Measurements from ENCODE around the gene GGN.

DNA sequence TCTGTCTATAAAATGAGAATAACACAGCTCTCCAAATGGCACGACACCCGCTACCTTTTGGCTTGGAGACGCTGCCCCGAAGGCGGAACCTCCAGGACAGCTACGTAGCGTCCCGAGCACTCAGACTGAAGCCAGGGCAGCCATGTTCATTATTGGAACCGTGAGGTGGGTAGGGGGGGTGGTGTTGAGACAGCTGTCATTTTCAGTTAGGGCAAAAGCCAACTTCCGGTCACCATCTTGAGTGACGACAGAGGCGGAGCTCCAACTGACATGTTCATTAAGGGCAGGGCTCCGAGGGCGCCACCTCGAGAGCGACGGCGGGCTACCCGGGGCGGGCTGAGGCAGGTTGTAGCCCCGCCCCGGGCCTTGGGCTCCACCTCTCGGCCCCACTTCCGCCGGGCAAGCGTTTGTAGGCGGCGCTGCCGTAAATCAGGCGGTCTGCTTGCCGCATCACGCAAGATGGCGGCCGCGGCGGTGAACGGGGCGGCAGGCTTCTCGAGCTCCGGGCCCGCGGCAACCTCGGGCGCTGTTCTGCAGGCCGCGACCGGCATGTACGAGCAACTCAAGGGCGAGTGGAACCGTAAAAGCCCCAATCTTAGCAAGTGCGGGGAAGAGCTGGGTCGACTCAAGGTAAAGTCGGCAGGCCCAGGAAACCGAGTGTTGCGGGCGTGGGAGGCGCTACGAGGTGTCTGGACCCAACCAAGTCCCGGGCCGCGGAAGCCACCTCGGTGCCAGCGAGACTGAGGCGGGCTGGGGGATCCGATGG is 13.3 kb downstream of the GGN start, which contains the start of gene PSMD8:
- peak; percentile 97 to 98 for TF ChIP-seq POLR2AphosphoS5 (IDR thresholded peaks at IDR 0.05; ENCODE audit: insufficient read depth in 1 of 2, low read depth in 1 of 2)
- TF ChIP-seq, protein P1, sequence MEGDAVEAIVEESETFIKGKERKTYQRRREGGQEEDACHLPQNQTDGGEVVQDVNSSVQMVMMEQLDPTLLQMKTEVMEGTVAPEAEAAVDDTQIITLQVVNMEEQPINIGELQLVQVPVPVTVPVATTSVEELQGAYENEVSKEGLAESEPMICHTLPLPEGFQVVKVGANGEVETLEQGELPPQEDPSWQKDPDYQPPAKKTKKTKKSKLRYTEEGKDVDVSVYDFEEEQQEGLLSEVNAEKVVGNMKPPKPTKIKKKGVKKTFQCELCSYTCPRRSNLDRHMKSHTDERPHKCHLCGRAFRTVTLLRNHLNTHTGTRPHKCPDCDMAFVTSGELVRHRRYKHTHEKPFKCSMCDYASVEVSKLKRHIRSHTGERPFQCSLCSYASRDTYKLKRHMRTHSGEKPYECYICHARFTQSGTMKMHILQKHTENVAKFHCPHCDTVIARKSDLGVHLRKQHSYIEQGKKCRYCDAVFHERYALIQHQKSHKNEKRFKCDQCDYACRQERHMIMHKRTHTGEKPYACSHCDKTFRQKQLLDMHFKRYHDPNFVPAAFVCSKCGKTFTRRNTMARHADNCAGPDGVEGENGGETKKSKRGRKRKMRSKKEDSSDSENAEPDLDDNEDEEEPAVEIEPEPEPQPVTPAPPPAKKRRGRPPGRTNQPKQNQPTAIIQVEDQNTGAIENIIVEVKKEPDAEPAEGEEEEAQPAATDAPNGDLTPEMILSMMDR (IDR thresholded peaks at IDR 0.05): no peak
- peak; percentile 46 to 84 for TF ChIP-seq POLR2A (IDR thresholded peaks at IDR 0.05)

Data from vagina (tissue), 2 donors.